Smooth muscle cell of the brain vasculature (primary cell): ENCODE results near the gene TCAIM.
"Not testable (repeated sequence)": the region's sequence is repeated elsewhere in the genome, so short reads cannot be mapped to it uniquely, and the experiment has no call there.

Experiments used
- DNase-seq: peaks from one replicate; pipeline ENCODE4 v3.0.0-alpha.2; 2012; ENCODE audit warnings: low read depth, low spot score

Gene TCAIM

GRCh38 chr3:44415421-44415820 lies 76.9 kb downstream of the TCAIM start:
- no peak for DNase-seq

- no peak for DNase-seq
Observed at GRCh38 chr3:44416031-44417030, 77.8 kb downstream of the TCAIM start.

- not testable (repeated sequence) for DNase-seq
Observed at GRCh38 chr3:44418118-44418517, 79.6 kb downstream of the TCAIM start.

- no peak for DNase-seq
Observed at GRCh38 chr3:44418549-44418948, 80.0 kb downstream of the TCAIM start.

- no peak for DNase-seq
Observed at GRCh38 chr3:44419116-44419922, 80.8 kb downstream of the TCAIM start.

GRCh38 chr3:44419923-44420650 lies 81.5 kb downstream of the TCAIM start:
- DNase-seq: no peak

GRCh38 chr3:44420676-44421075 lies 82.1 kb downstream of the TCAIM start:
- DNase-seq: no peak

DNA sequence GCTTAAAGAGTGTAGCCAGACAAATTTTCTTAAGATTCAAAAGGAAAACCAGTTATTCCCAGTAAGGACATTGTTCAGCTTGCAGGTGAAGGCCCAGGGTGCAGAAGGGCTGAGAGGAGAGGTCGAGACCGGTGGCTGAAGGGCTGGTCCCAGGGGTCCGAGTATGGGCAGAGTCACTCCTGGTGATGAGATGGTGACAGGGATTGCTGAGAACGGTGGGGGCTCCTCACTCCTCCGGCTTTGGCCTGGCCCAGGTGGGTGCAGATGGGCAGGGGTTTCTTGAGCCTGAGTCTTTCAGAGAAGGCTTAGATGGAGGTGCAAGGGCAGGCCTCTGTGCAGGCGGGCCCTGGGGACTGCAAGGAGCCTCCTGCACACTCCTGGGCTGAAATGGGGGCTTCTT lies 82.7 kb downstream of the TCAIM start:
- DNase-seq: no peak

GRCh38 chr3:44424758-44425157 lies 86.2 kb downstream of the TCAIM start:
- no peak for DNase-seq

DNA sequence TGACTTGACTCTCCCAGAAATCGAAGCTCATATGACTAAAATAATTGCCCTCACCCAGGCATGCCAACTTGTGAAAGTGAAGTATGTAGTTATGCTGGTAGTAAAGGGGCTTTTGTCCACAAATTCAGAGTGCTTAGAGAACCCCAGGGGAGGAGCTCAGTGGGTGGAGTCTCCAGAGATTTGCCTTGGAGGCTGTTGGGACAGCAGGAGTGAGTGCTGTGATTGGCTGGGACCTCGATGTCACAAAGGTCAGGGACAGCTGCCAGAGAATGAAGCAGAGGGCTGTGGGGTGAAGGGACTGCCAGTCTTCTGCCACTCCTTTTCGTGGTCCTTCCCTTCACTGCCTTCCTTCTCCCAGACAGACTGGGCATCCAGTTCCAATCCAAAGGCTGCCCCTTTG lies 89.1 kb downstream of the TCAIM start:
- no peak for DNase-seq

DNA sequence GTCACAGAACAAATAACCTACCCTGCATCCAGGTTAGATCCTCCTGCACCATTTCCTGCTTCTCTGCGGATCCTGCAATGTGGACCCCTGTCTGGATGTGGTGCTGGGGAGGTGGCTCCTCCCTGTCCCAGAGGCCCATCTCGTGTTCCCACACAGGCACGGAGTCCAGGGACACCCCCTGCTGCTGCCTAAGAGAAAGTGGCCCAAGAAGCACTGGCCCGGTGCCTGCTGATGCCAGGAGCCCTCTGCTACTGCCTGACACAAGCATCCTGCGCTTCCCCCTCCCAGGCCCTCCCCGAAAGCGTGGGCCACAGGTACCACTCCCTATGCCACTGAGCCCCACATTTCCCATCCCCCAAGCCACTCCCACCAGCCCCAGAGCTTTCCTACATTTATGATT lies 90.3 kb downstream of the TCAIM start:
- DNase-seq: no peak

DNA sequence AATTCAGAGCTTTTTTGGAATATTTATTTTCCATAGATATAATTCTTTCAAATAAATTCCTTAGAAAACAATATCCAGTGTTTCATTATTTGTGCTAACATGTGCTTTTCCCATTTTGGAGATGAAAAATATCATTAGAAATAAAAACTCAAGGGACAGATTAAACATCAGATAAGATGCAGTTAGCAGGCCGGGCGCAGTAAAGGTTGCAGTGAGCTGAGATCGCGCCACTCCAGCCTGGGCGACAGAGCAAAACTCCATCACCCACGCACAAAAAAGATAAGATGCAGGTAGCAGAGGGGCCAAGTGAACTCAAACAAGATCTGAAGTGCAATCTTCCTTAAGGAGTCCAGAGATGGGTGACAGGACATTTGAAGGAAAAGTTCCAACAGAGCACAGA lies 90.9 kb downstream of the TCAIM start:
- no peak for DNase-seq

DNA sequence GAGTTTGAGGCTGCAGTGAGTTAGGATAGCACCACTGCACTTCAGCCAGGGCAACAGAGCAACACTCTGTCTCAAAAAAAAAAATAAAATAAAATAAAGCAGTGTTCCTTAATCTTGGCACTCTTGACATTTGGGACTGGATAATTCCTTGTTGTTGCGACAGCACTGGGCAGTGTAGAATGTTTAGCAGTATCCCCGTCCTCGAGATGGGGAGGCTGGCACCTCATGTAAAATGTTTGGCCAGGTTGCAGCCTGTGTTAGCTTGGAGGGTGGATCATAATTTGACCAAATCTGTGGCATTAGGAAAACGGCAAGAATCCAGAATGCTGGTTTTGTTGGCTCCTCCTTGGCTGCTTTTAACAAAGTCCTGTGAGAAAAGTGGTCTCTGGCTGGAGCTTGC lies 91.9 kb downstream of the TCAIM start:
- DNase-seq: no peak

DNA sequence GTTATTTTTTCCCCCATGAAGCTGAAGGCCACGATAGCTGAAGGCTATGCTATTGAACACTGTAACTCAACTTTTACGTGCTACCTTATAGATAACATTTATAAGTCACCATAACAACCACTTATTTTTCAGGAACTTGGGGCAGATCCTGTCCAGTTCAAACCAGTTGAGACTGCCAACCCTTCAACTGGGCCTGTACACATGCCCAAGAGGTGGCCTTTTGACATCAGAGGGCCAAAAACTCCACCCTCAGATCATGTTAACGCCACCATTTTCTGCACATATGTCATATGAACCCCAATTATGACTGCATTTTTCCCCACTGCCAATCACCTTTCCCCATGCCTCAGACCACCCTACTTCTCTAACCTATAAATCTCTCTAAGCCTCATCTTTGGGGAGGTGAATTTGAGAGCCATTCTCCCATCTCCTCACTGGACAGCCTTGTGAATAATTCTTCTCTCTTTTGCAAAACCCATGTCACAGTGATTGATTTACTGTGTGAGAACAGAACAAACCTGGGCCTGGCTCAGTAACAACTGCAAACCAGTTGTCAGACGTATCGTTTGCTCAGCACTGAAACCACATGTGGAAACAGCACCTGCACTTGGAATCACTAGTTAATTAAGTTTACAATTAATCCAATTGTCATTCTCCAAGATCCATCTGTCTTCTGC lies 96.4 kb downstream of the TCAIM start:
- DNase-seq: no peak

GRCh38 chr3:44436181-44436580 lies 97.6 kb downstream of the TCAIM start:
- no peak for DNase-seq

GRCh38 chr3:44437800-44438199 lies 99.2 kb downstream of the TCAIM start:
- DNase-seq: no peak

DNA sequence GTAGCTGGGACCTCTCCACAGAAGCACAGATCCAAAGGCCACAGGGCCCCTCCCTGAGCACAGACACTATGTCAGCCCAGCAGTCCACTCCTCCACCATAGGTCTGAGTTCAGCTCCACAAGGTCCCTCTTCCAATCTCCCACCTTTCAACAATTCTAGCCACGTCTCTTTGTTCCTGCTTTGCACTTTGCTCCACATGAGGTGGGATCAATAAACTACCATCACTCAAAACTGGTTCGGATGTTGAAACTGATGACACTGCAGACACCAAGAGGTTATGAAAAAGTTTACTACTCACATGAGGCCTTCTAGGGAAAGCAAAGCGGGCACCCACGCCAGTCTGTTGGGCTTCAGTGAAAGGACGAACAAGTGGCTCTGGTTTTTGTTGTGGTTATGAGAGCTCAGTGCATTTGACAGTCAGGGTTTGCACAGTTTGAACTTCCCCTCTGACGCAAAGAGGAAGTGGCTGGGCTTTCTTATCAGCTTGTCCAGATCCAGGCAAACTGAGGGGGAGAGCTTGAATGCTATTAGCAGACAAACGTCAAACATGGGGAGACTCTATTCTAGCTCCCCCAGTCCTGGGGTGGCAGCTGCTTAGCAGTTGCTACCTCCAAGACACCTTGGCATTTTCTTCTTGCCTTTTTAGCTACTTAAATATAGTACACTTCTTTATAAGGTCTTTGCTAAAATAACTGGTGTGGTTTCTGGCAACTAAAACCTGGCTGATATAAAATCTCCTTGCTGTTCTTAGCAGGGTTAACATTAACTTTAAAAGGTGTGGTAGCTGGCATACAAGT lies 101.1 kb downstream of the TCAIM start:
- peak; percentile 13 for DNase-seq

DNA sequence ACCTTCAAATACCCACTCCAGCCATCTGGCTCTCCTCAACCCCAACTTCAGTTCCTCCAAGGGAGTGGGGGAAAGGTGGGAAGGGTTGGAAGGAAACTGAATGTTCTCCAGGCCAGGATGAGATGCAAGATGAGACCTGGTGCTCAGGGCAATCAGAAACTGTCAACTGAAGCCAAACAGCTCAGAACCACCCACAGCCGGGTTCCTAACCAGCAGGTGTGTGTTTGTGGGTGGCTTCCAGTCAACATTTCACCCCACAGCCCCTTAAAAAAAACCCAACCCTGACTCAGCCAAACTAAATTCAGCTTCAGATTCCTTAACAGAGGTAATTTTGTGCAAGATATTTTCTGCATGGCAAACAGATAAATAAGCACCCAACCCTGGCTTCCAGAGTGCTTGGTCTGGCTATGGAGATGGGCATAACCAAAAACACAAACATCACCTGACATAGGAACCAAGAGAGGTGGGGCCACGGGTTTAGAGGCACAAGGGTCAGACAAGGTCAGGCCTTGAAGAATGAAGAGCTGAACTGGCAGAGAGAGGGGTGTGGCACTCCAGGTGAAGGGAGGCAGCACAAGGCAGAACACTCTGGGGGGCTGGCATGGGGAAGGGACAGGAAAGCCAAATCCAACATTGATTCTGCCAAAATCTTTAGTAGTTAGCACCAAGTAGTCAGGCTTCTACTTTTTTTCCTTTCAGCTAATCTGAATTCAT lies 104.2 kb downstream of the TCAIM start:
- DNase-seq: no peak

DNA sequence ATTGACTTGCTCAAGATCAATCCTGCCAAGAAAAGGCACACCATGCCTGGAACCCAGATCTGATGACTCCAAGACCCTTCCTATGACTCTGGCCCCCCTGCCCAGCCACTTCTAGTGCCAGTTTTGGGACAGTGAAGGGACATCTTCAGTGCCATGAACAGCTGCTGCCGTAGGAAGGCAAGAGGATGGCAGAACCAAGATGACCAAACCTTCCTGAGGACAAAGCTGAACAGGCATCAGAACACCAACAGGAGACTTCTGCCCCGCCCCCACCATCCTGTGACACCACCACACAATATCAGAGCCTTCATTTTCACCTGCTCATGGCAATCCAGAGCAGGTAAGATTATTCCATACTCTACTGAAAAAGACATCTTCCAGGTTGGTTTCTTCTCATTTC lies 105.9 kb downstream of the TCAIM start:
- no peak for DNase-seq
